GM12891 (cell line): ENCODE data around the gene HTR3E.
"Not testable (repeated sequence)": the region's sequence is repeated elsewhere in the genome, so short reads cannot be mapped to it uniquely, and the experiment has no call there.

Experiments used
- DNase-seq: peaks from one replicate; pipeline ENCODE4 v3.0.0; 2011; ENCODE audit warnings: low spot score; ENCODE audit not compliant: insufficient read length
- FAIRE-seq: peaks from 2 replicates; lab custom pipeline; 2011; peaks lifted over from hg19 to GRCh38; lab: Jason Lieb, UNC
- PAX5 ChIP-seq: IDR thresholded peaks from 2 replicates; pipeline ENCODE4 v1.6.1; 2011; ENCODE audit warnings: low read length, moderate library complexity, mild to moderate bottlenecking; ENCODE audit not compliant: insufficient read depth, severe bottlenecking
- POLR2A ChIP-seq: IDR thresholded peaks from 2 replicates; pipeline ENCODE4 v1.6.1; 2011; ENCODE audit warnings: low read depth, low read length, control low read depth
- POLR2AphosphoS5 ChIP-seq: IDR thresholded peaks from 2 replicates; pipeline ENCODE4 v1.6.1; 2011; ENCODE audit warnings: low read depth, low read length, control low read depth
- POU2F2 ChIP-seq: IDR thresholded peaks from 2 replicates; pipeline ENCODE4 v1.6.1; 2011; ENCODE audit warnings: low read depth, mild to moderate bottlenecking, control low read depth, low read length, moderate library complexity
- SPI1 ChIP-seq: IDR thresholded peaks from 2 replicates; pipeline ENCODE4 v1.6.1; 2011; ENCODE audit warnings: low read depth, low read length, control low read depth
- TAF1 ChIP-seq: IDR thresholded peaks from 2 replicates; pipeline ENCODE4 v1.6.1; 2011; ENCODE audit warnings: low read depth, low read length, control low read depth

The HTR3E gene

GRCh38 chr3:184135911-184136260 is 39.0 kb downstream of the HTR3E start:
- DNase-seq: no peak
- no peak for FAIRE-seq
- TF ChIP-seq POLR2AphosphoS5 (no peak), POLR2A (no peak), PAX5 (no peak), TAF1 (no peak), SPI1 (no peak), POU2F2 (no peak)

DNA sequence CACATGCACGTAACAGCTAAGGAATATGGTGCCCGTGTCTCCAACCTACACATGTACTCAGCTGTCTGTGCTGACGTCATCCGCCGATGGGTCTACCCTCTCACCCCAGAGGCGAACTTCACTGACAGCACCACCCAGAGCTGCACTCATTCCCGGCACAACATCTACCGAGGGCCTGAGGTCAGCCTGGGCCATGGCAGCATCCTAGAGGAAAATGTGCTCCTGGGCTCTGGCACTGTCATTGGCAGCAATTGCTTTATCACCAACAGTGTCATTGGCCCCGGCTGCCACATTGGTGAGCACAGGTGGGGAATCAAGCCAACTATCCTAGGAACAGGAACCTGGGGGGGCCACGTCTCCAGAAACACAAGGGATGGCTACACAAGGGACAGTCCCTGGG is 43.6 kb downstream of the HTR3E start:
- no peak for FAIRE-seq
- no peak for DNase-seq
- TF ChIP-seq POLR2A (no peak), SPI1 (no peak), PAX5 (no peak), POU2F2 (no peak), POLR2AphosphoS5 (no peak), TAF1 (no peak)

- TF ChIP-seq POU2F2 (no peak), POLR2A (no peak), SPI1 (no peak), PAX5 (no peak), POLR2AphosphoS5 (no peak), TAF1 (no peak)
- no peak for DNase-seq
- FAIRE-seq: no peak
Measured at GRCh38 chr3:184142199-184142598, 45.3 kb downstream of the HTR3E start.

DNA sequence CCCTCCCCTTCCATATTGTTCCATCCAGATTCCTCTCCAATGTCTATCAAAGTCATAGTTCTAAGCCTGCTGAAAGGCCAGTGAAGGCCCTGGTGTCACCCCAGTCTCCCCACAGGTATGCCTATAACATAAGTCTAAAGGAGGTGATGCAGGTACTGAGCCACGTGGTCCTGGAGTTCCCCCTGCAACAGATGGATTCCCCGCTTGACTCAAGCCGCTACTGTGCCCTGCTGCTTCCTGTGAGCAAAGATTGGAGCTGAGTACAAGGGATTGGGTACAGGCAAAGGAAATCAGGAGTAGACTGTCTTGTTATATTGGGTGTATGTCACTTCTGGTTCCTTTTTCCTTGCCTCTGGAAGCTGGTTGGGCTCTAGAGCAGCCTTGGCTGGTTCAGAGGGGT is 46.5 kb downstream of the HTR3E start:
- TF ChIP-seq SPI1 (no peak), POLR2AphosphoS5 (no peak), POU2F2 (no peak), PAX5 (no peak), POLR2A (no peak), TAF1 (no peak)
- no peak for DNase-seq
- no peak for FAIRE-seq

- FAIRE-seq (no peak), DNase-seq (no peak)
- TF ChIP-seq POLR2A (no peak), TAF1 (no peak), POU2F2 (no peak), POLR2AphosphoS5 (no peak), SPI1 (no peak), PAX5 (no peak)
Measured at GRCh38 chr3:184144505-184144904, 47.6 kb downstream of the HTR3E start.

GRCh38 chr3:184145111-184145524 is 48.3 kb downstream of the HTR3E start:
- DNase-seq: no peak
- FAIRE-seq: peak; percentile 33

GRCh38 chr3:184145751-184146270 is 48.9 kb downstream of the HTR3E start:
- no peak for TF ChIP-seq PAX5
- TF ChIP-seq POLR2A: 0 out of 2 replicates have a peak, but pooled peaks have one; percentile 20
- FAIRE-seq (no peak), DNase-seq (no peak)

More at GRCh38 chr3:184145111-184145524, 48.3 kb downstream of the HTR3E start:
- TF ChIP-seq SPI1 (no peak), POU2F2 (no peak), POLR2AphosphoS5 (no peak), PAX5 (no peak), POLR2A (no peak), TAF1 (no peak)

DNA sequence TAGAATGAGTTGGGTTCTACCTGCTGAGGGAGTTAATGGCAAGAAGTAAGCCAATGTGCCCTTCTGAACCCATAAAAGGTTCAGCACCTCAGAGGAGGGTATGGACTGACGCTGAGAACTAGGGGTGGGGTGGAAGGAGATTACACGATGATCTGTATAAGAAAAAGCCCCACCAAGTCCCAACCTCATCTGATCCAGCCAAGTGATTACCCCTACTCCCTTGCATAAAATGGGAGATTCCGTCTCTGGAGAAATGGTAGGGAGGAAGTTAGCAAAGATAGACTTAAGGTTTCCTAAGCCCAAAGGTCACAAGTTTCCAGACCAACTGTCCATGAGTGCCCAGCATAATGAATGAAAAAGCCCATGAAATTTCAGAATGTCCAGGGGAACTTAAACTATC is 51.2 kb downstream of the HTR3E start:
- no peak for DNase-seq
- no peak for TF ChIP-seq POU2F2
- no peak for TF ChIP-seq POLR2AphosphoS5
- FAIRE-seq: no peak

- FAIRE-seq (no peak), DNase-seq (no peak)
- TF ChIP-seq POLR2AphosphoS5 (no peak), TAF1 (no peak), POU2F2 (no peak), PAX5 (no peak), POLR2A (no peak), SPI1 (no peak)
Measured at GRCh38 chr3:184149123-184149522, 52.3 kb downstream of the HTR3E start.

DNA sequence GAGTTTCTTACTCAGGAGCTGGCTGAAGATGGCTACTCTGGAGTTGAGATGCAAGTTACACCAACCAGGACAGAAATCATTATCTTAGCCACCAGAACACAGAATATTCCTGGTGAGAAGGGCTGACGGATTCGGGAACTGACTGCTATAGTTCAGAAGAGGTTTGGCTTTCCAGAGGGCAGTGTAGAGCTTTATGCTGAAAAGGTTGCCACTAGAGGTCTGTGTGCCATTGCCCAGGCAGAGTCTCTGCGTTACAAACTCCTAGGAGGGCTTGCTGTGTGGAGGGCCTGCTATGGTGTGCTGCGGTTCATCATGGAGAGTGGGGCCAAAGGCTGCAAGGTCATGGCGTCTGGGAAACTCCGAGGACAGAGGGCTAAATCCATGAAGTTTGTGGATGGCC is 52.9 kb downstream of the HTR3E start:
- FAIRE-seq, DNase-seq: not testable (repeated sequence)

DNA sequence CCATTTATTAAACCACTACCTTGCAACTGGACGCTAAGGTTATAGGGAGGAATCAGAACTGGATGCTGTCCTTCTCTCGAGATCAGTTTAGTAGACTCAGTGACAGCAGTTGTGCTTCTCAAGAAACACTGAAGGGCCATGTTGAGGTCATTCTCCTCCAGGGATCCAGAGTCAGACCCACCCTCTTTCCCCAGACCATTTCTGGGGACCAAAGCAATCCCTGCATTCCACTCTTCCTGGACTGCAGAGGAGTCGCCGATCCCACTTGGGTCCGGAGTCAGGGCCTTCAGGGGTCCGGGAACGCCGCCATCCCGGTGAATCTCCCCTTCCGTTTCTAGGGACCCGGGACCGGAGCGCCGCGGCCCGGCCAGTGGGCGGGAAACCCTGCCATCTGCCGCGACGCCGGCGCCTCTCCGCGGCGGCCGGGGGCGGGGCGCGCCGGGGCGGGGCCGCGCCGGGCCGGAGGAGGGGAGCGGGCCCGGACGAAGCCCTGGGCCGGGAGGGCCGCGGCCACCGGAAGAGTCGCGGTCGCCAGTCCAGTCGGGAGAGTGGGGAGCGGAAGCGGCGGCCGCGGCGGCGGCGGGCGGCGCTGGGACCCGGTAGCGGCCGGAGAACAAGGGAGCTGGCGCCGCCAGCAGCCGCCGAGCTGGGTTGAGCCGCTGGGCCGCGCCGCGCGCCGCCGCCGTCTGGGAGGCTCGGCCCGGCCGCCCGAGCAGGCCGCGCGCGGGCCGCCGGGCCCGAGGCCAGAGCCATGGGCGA is 58.2 kb downstream of the HTR3E start, which contains the start of gene DVL3:
DVL3 (plus strand) TSS at position 493 of the 759 bp plus-strand sequence; CDS start at position 752, 259 bp downstream.
- DNase-seq (peak; percentile 75), FAIRE-seq (peak; percentile 71)
- TF ChIP-seq TAF1 (no peak), POU2F2 (no peak), POLR2AphosphoS5 (no peak), PAX5 (no peak), POLR2A (no peak), SPI1 (no peak)
